Heart left ventricle (tissue), 13 donors: ENCODE data around the gene LSM14A.

Experiments used
- CTCF ChIP-seq, 12 donors: fragments of 200-600 bp; sonication (generic) in 4 of 12; IDR thresholded peaks; one replicate each; pipeline versions ENCODE4 v1.5.0 to v1.8.0; 2018 to 2022; ENCODE audit warnings: antibody characterized with exemption in 12 of 12, mild to moderate bottlenecking in 5 of 12
- POLR2A ChIP-seq, 2 donors: fragments of 450-650 bp; IDR thresholded peaks; one replicate each; pipeline ENCODE4 v1.6.1; 2017; ENCODE audit warnings: antibody characterized with exemption in 2 of 2, mild to moderate bottlenecking in 2 of 2, moderate library complexity in 2 of 2
- donor health status: ischemic (EF 13 %, LVEDD 7.1; RV severe dilation, severe dysfunction).
- donor health status: DM: no; HTN: yes; CAD: no.
- donor health status: DM: no; HTN: no; CAD: no.
- donor health status: ischemic (EF 25% LVEDD 6.9; RV normal size, moderate dysfunction).
- donor health status: ischemic (EF 25% LVEDD 5.7; RV mildly dilated, moderate dysfunction).
- donor health status: ischemic (EF 35%, LVEDD 5.7; RV mildly dilated, moderate dysfunction).
- donor health status: nonischemic (EF 11% LVEDD 7.7; RV severe dilation, severe dysfunction).
- donor health status: DM: yes; HTN: yes; CAD: no.
- donor health status: PGD.
- donor health status: ischemic (EF 29% LVEDD 5.4; RV normal size, mild dysfunction).
- donor health status: nonischemic (EF 23%, LVEDD 6.1; RV moderate dilation, normal function).

DNA sequence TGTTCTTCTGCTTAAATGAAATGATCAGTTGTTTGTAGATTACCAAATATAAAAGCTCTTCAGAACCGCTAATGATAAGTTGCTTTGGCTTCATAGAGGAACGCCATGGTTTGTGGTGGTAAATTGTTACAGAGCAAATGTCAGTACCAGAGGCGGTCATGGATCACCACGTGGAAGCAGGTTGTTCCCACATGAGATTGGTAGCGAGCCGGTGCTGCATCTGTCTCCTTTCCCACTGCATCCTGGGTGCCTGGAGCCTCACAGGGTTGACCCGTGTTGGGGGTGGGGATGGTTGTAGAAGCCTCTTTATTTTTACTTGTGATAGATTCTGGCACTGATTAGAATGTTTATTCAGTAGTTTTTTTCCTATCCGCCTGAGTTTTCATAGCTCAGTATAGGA lies 96.8 kb downstream of the LSM14A start:
- TF ChIP-seq CTCF (IDR thresholded peaks at IDR 0.05) = no peak
- no peak for TF ChIP-seq POLR2A (IDR thresholded peaks at IDR 0.05)
